ENCODE measurements around the gene PCBD2.

DNA sequence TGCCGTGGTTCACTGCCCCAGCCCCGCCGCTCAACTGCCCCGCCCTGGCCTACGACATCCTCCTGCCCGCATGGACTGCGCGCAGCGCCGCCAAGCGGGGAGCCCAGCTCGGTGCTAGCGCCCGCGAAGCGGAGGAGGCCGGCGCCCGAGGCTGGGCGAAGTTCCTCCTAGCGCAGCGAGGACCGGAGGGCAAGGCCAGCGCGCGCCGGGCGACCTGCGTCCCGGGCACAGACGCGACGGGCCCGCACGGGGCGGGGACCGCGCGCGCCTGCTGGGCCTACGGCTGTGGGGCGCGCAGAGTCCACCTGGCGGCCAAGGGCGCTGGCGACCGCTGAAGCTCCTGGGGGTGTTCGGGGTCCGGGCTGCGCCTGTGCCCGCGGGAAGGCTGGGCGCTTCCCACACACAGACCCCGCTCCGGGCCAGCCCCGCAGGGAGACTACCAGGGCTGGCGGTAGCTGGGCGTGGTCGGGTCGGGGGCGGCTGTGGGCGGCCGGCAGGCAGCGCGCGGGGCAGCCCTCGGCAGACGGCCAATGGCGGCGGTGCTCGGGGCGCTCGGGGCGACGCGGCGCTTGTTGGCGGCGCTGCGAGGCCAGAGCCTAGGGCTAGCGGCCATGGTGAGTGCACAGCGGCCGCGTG lies at the start of gene PCBD2:
- TF ChIP-seq EZH2 (IDR thresholded peaks at IDR 0.05; ENCODE audit: borderline replicate concordance, insufficient read depth, low read depth, low read length, poor library complexity, severe bottlenecking) (no peak), CTCF (IDR thresholded peaks at IDR 0.05) (peak; percentile 90)

Data from B cell (primary cell).